Endothelial cell of umbilical vein (primary cell): Measurements from ENCODE around the gene NBEAL2. TPM values are rescaled to one million over a fixed set of nuclear protein-coding genes. Genes with fewer than 3 reads are reported as not detected.

Experiments used
- BruUV-seq: library from RNA; stranded (reverse); fragments of 400-500 nt; replicated peaks from 2 replicates; lab custom pipeline; 2021; lab: Mats Ljungman, UMichigan
- CTCF ChIA-PET: fragments of 300-600, 350-600 bp; sonication (Branson Sonifier 250); formaldehyde crosslinking; loops from one replicate; lab custom pipeline; 2021; ENCODE audit warnings: antibody characterized with exemption, inconsistent platforms; lab: Charles Lee
- POLR2A ChIA-PET: fragments of 300-600, 350-600 bp; sonication (Branson Sonifier 250); formaldehyde crosslinking; loops from one replicate; lab custom pipeline; 2021; ENCODE audit warnings: antibody characterized with exemption, inconsistent platforms; lab: Charles Lee
- DNase-seq: peaks from one replicate; pipeline ENCODE4 v3.0.0-alpha.2; 2011; ENCODE audit warnings: low read depth, low spot score
- FAIRE-seq: peaks from 2 replicates; lab custom pipeline; 2011; peaks lifted over from hg19 to GRCh38; lab: Jason Lieb, UNC
- H2AFZ ChIP-seq: 2 replicates; pipeline ENCODE4 v1.6.0; 2012; ENCODE audit warnings: low read depth, low read length, control low read depth, inconsistent platforms
- H3K27ac ChIP-seq: 2 replicates; pipeline ENCODE4 v1.5.1; 2011; ENCODE audit warnings: low read depth, mild to moderate bottlenecking, control low read depth, low read length, moderate library complexity; ENCODE audit not compliant: insufficient read depth
- H3K27me3 ChIP-seq, 2 experiments: 2 replicates each; pipeline versions ENCODE4 v1.6.0 to v1.6.1; 2011; ENCODE audit warnings: low read length in 2 of 2, mixed read lengths in 1 of 2; ENCODE audit not compliant: control insufficient read depth in 2 of 2, insufficient read depth in 2 of 2
- H3K36me3 ChIP-seq, 2 experiments: 2 replicates in 1 of 2; 3 replicates in 1 of 2; pipeline ENCODE4 v1.5.1; 2011; ENCODE audit warnings: low read length in 2 of 2, mild to moderate bottlenecking in 1 of 2, moderate library complexity in 1 of 2; ENCODE audit not compliant: control insufficient read depth in 2 of 2, insufficient read depth in 2 of 2; ENCODE audit errors: extremely low read depth in 1 of 2
- H3K4me1 ChIP-seq: 3 replicates; pipeline ENCODE4 v1.5.1; 2011; ENCODE audit warnings: mild to moderate bottlenecking, low read length; ENCODE audit not compliant: control insufficient read depth, insufficient read depth; ENCODE audit errors: extremely low read depth
- H3K4me2 ChIP-seq: 2 replicates; pipeline ENCODE4 v1.6.1; 2011; ENCODE audit warnings: low read length, control low read depth, mixed read lengths; ENCODE audit not compliant: insufficient read depth
- H3K4me3 ChIP-seq, 3 experiments: fragments of 200-600 bp in 1 of 3; sonication (generic), shearing (Covaris generic) in 1 of 3; replicated peaks in 1 of 3; 2 replicates each; pipeline ENCODE4 v1.5.1; 2011 to 2016; ENCODE audit warnings: control low read depth in 3 of 3, low read length in 3 of 3, mild to moderate bottlenecking in 2 of 3, inconsistent platforms in 1 of 3, low read depth in 1 of 3, moderate library complexity in 1 of 3; ENCODE audit not compliant: insufficient read depth in 1 of 3
- H3K79me2 ChIP-seq: 2 replicates; pipeline ENCODE4 v1.6.0; 2012; ENCODE audit warnings: low read length, inconsistent platforms; ENCODE audit not compliant: control insufficient read depth, insufficient read depth
- H3K9ac ChIP-seq: replicated peaks from 2 replicates; pipeline ENCODE3; 2011; ENCODE audit warnings: low read length, control low read depth; ENCODE audit not compliant: insufficient read depth; ENCODE audit errors: extremely low read depth
- H3K9me1 ChIP-seq: replicated peaks from 3 replicates; pipeline ENCODE4 v1.6.0; 2011; ENCODE audit warnings: mild to moderate bottlenecking, low read length; ENCODE audit not compliant: control insufficient read depth, insufficient read depth; ENCODE audit errors: extremely low read depth
- H3K9me3 ChIP-seq: replicated peaks from 2 replicates; pipeline ENCODE4 v1.5.1; 2012; ENCODE audit warnings: low read length, inconsistent platforms; ENCODE audit not compliant: control insufficient read depth, insufficient read depth
- H4K20me1 ChIP-seq: replicated peaks from 2 replicates; pipeline ENCODE3; 2011; ENCODE audit warnings: mild to moderate bottlenecking, low read length; ENCODE audit not compliant: control insufficient read depth, insufficient read depth; ENCODE audit errors: extremely low read depth
- CTCF ChIP-seq, 2 donors: IDR thresholded peaks; 1 replicate in 1 of 2; 2 replicates in 1 of 2; pipeline ENCODE4 v1.5.1; 2011; ENCODE audit warnings: low read length in 2 of 2, mild to moderate bottlenecking in 2 of 2, moderate library complexity in 2 of 2, control low read depth in 1 of 2, inconsistent platforms in 1 of 2, low read depth in 1 of 2; ENCODE audit not compliant: insufficient read depth in 1 of 2; ENCODE audit errors: extremely low read depth in 1 of 2
- EZH2 ChIP-seq: IDR thresholded peaks from 2 replicates; pipeline ENCODE4 v1.6.1; 2012; ENCODE audit warnings: borderline replicate concordance, low read depth, mild to moderate bottlenecking, moderate library complexity, low read length, inconsistent platforms; ENCODE audit not compliant: severe bottlenecking
- FOS ChIP-seq: IDR thresholded peaks from 2 replicates; pipeline ENCODE4 v1.6.1; 2011; ENCODE audit warnings: mild to moderate bottlenecking, low read length, moderate library complexity, borderline replicate concordance; ENCODE audit not compliant: insufficient read depth
- GATA2 ChIP-seq: IDR thresholded peaks from 2 replicates; pipeline ENCODE4 v1.7.0; 2011; ENCODE audit warnings: low read depth, mild to moderate bottlenecking, moderate library complexity, mixed read lengths, low read length; ENCODE audit not compliant: insufficient read length, insufficient read depth
- JUN ChIP-seq: IDR thresholded peaks from 2 replicates; pipeline ENCODE4 v1.6.1; 2011; ENCODE audit warnings: borderline replicate concordance, low read depth; ENCODE audit not compliant: insufficient read length, insufficient read depth
- MAX ChIP-seq: IDR thresholded peaks from 2 replicates; pipeline ENCODE4 v1.6.1; 2011; ENCODE audit not compliant: insufficient read depth, insufficient read length
- MYC ChIP-seq: IDR thresholded peaks from one replicate; pipeline ENCODE4 v1.6.1; 2011; ENCODE audit warnings: mild to moderate bottlenecking, low read depth, low read length
- POLR2A ChIP-seq: IDR thresholded peaks from 2 replicates; pipeline ENCODE4 v1.6.1; 2012; ENCODE audit warnings: low read depth, mild to moderate bottlenecking, control low read depth, low read length
- POLR2AphosphoS5 ChIP-seq: IDR thresholded peaks from 2 replicates; pipeline ENCODE4 v1.6.1; 2012; ENCODE audit warnings: low read depth, mild to moderate bottlenecking, control low read depth, low read length, moderate library complexity; ENCODE audit not compliant: insufficient read depth
- dilution Hi-C: fragments of 300-500 bp; cut with MboI; formaldehyde crosslinking; loops from one replicate; pipeline ENCODE4 v1.15.0; 2019; ENCODE audit warnings: low sequenced_read_pairs; ENCODE audit not compliant: extremely low pct_ligation_motif_present
- intact Hi-C: fragments of 100-400 bp; cut with micrococcal nuclease; formaldehyde crosslinking; loops from one replicate; pipeline ENCODE4 v1.10.0; 2022
- polyA plus RNA-seq, 4 experiments: library from polyadenylated mRNA; depleted of rRNA in 3 of 4; stranded (reverse) in 3 of 4; unstranded in 1 of 4; fragments of >200 nt; gene quantifications; 2 replicates each; pipeline versions ENCODE4 v1.2.1 to v1.2.3, GENCODE V29; 2011 to 2012; ENCODE audit warnings: missing spikeins in 1 of 4
- total RNA-seq: library from RNA; stranded (reverse); gene quantifications from 2 replicates; pipeline ENCODE4 v1.2.3, GENCODE V29; 2021

NBEAL2 gene
- total and polyA plus RNA-seq, 2 donors (not counting 3 experiments of a cell fraction or from before 2014, with no cell fraction given): 48.0 to 84.7 TPM

- Histone ChIP-seq H3K9me3 (no peaks in the 10 kb centered on the region), H4K20me1 (no peaks in the 10 kb centered on the region), H3K27ac (peak overlapping the region; percentile 6), H3K4me3 (no peak overlapping the region), H3K36me3 (peaks cover 6 to 19% of the 10 kb centered on the region in 2 experiments), H3K4me2 (no peak overlapping the region), H3K9ac (no peak overlapping the region), H3K79me2 (no peaks in the 10 kb centered on the region), H3K9me1 (no peaks in the 10 kb centered on the region), H3K27me3 (no peaks in the 10 kb centered on the region), H2AFZ (no peak overlapping the region), H3K4me1 (peaks cover 11% of the 10 kb centered on the region)
- DNase-seq (peak; percentile 18), FAIRE-seq (peak; percentile 85)
- no TSS peak for BruUV-seq
- intact Hi-C loops: loop anchor here (10.0 kb wide), 1 partner anchor 358 kb away; no protein-coding TSS in a partner anchor
- no peak for TF ChIP-seq CTCF (IDR thresholded peaks at IDR 0.05; ENCODE audit: extremely low read depth in 1 of 2, insufficient read depth in 1 of 2, low read depth in 1 of 2, low read length in 2 of 2)
- no peak for TF ChIP-seq MAX
- TF ChIP-seq MYC: no peak
- TF ChIP-seq GATA2: no peak
- TF ChIP-seq POLR2AphosphoS5: no peak
- TF ChIP-seq EZH2: no peak
- TF ChIP-seq POLR2A: no peak
- TF ChIP-seq FOS: no peak
- TF ChIP-seq JUN: no peak
- POLR2A ChIA-PET: no interaction called here
- CTCF ChIA-PET: interaction anchor here (1.2 kb wide), 1 partner anchor 17 kb away, joined by 3 read pairs; no protein-coding TSS in a partner anchor
- dilution Hi-C loops: no loop called here
Measured at GRCh38 chr3:47016934-47017435, 37.5 kb downstream of the NBEAL2 start.
